ENCODE results near the gene CCNG2. TPM values are rescaled to one million over a fixed set of nuclear protein-coding genes. Genes with fewer than 3 reads are reported as not detected.

Gene CCNG2
- total and polyA plus RNA-seq, 2 of the 13 experiments (the other 11 are each of a cell fraction or from before 2014, with no cell fraction given) = 3.9 to 11.5 TPM

GRCh38 chr4:77156912-77157858, at the start of gene CCNG2 (continued):
- peak; percentile 30; the same call in 1 of the 2 replicates for TF ChIP-seq ARID2 (CRISPR knock-in tag; IDR thresholded peaks at IDR 0.05; ENCODE audit: borderline replicate concordance)
- TF ChIP-seq TARDBP (CRISPR knock-in tag; IDR thresholded peaks at IDR 0.05) = peak; percentile 67
- peak; percentile 29; the same call in 1 of the 2 replicates for TF ChIP-seq BRD4 (CRISPR knock-in tag; IDR thresholded peaks at IDR 0.05)
- TF ChIP-seq ZNF24 (IDR thresholded peaks at IDR 0.05) = peak; percentile 55; the same call in 1 of the 2 replicates
- TF ChIP-seq BHLHE40 (IDR thresholded peaks at IDR 0.05; ENCODE audit: low read length) = peak; percentile 84
- peak; percentile 56; the same call in 1 of the 2 replicates for TF ChIP-seq ZSCAN21 (CRISPR knock-in tag; IDR thresholded peaks at IDR 0.05; ENCODE audit: borderline replicate concordance)
- no peak; the same call in 1 of the 2 replicates for TF ChIP-seq GATA4 (IDR thresholded peaks at IDR 0.05; ENCODE audit: borderline replicate concordance, low read depth)
- no peak for TF ChIP-seq E2F2 (CRISPR knock-in tag; IDR thresholded peaks at IDR 0.05; ENCODE audit: borderline replicate concordance)
- 0 out of 2 replicates have a peak, but pooled peaks have one; percentile 25 for TF ChIP-seq TCF7 (IDR thresholded peaks at IDR 0.05; ENCODE audit: low read depth)
- TF ChIP-seq CCAR2 (optimal IDR thresholded peaks at IDR 0.05; ENCODE audit: low read depth, low read length) = peak; percentile 81
- peak in 1 of 2 experiments; percentile 90; a peak in 2 of 4 replicates for TF ChIP-seq KLF16 (CRISPR knock-in tag; IDR thresholded peaks at IDR 0.05)

GRCh38 chr4:77110730-77111129, 46.3 kb upstream of the CCNG2 start:
- in situ Hi-C loops (cut with HindIII; ENCODE audit: extremely low pct_ligation_motif_present, low pct_unique_long_range_greater_than_20kb) = no loop called here
- FAIRE-seq = no peak
- no peak for TF ChIP-seq MEF2D (CRISPR knock-in tag; IDR thresholded peaks at IDR 0.05)
- no peak for TF ChIP-seq ZNF326 (CRISPR knock-in tag; IDR thresholded peaks at IDR 0.05; ENCODE audit: borderline replicate concordance)
- TF ChIP-seq KDM4B (CRISPR knock-in tag; IDR thresholded peaks at IDR 0.05) = no peak
- TF ChIP-seq NCOA5 (CRISPR knock-in tag; IDR thresholded peaks at IDR 0.05) = no peak
- TF ChIP-seq RFX1 (IDR thresholded peaks at IDR 0.05) = no peak
- no peak for TF ChIP-seq ZNF580 (CRISPR knock-in tag; IDR thresholded peaks at IDR 0.05; ENCODE audit: borderline replicate concordance, low read depth)
- no peak for TF ChIP-seq ZNF232 (CRISPR knock-in tag; IDR thresholded peaks at IDR 0.05; ENCODE audit: borderline replicate concordance)
- no peak for TF ChIP-seq ATF7-NPFF (CRISPR knock-in tag; IDR thresholded peaks at IDR 0.05; ENCODE audit: low read depth)
- no peak for TF ChIP-seq DNMT3B (CRISPR knock-in tag; conservative IDR thresholded peaks at IDR 0.05)
- TF ChIP-seq ZNF775 (CRISPR knock-in tag; IDR thresholded peaks at IDR 0.05; ENCODE audit: borderline replicate concordance) = no peak
- no peak for TF ChIP-seq IRF9 (CRISPR knock-in tag; IDR thresholded peaks at IDR 0.05; ENCODE audit: borderline replicate concordance)

More at GRCh38 chr4:77110730-77111129, 46.3 kb upstream of the CCNG2 start:
- ChIA-PET POLR2A (interaction anchor here (0.6 kb wide), 1 partner anchor 38 kb away, joined by 3 read pairs; no protein-coding TSS in a partner anchor), CTCF (ENCODE audit: low intra/inter-chr PET ratio, low total read pairs) (no interaction called here)
- no peaks in the 10 kb centered on the region for H3K36me3 ChIP-seq (replicated peaks in 1 of 2; ENCODE audit: control insufficient read depth in 1 of 2, insufficient read depth in 2 of 2, low read length in 2 of 2)
- no peaks in the 10 kb centered on the region for H3K27me3 ChIP-seq (ENCODE audit: control insufficient read depth in 1 of 2, insufficient read depth in 2 of 2, low read length in 2 of 2)
- DNase-seq (ENCODE audit: low spot score) (no peak), ATAC-seq (no peak)
- H3K27ac ChIP-seq (ENCODE audit: extremely low read length, insufficient read depth, low read length) = no peak overlapping the region
- no TSS peak for BruUV-seq (replicated peaks)
- no peaks in the 10 kb centered on the region for H4K20me1 ChIP-seq (ENCODE audit: insufficient read depth, low read length)
- H3K9me3 ChIP-seq (ENCODE audit: low read length) = no peaks in the 10 kb centered on the region
- 97% methylated on average over 1 of the region's 1 CpG for WGBS (ENCODE audit: low lambda C conversion rate)
- H3K4me2 ChIP-seq (ENCODE audit: low read depth, low read length) = no peak overlapping the region
- no peak overlapping the region for H3K9ac ChIP-seq (ENCODE audit: insufficient read depth, low read depth, low read length)
- no peak overlapping the region for H2AFZ ChIP-seq (ENCODE audit: low read length)
- H3K79me2 ChIP-seq (ENCODE audit: insufficient read depth, low read length) = no peaks in the 10 kb centered on the region
- no peak overlapping the region for H3K4me3 ChIP-seq (replicated peaks in 1 of 3; ENCODE audit: insufficient read depth in 1 of 3, low read depth in 2 of 3, low read length in 3 of 3)
- intact Hi-C loops (cut with micrococcal nuclease; ENCODE audit: unreplicated experiment) = no loop called here
- no peaks in the 10 kb centered on the region for H3K4me1 ChIP-seq (ENCODE audit: insufficient read depth, low read length)

Measured in HepG2 (cell line).